ENCODE measurements around the gene CMSS1. TPM values are rescaled to one million over a fixed set of nuclear protein-coding genes. Genes with fewer than 3 reads are reported as not detected.

CMSS1 gene
- total RNA-seq, 1 experiment from 2014 or later: 64.1 TPM

GRCh38 chr3:100230710-100231109, 413.0 kb downstream of the CMSS1 start:
- no peaks in the 10 kb centered on the region for H3K4me1 ChIP-seq (ENCODE audit: control insufficient read depth in 1 of 2, insufficient read depth in 2 of 2, low read length in 2 of 2)
- no peaks in the 10 kb centered on the region for H3K9me2 ChIP-seq (ENCODE audit: insufficient read depth)
- no peaks in the 10 kb centered on the region for H3K79me2 ChIP-seq (ENCODE audit: insufficient read depth, low read length)
- ATAC-seq: no peak
- TF ChIP-seq ZNF274 (IDR thresholded peaks at IDR 0.05; ENCODE audit: low read depth, low read length) (no peak), YY1 (IDR thresholded peaks at IDR 0.05; ENCODE audit: extremely low read depth, insufficient replicate concordance, low read depth, low read length) (no peak), FOSL1 (IDR thresholded peaks at IDR 0.05; ENCODE audit: low read depth) (no peak), RAD21 (IDR thresholded peaks at IDR 0.05; ENCODE audit: low read depth) (no peak)
- no peak overlapping the region for H2AFZ ChIP-seq (ENCODE audit: low read depth, low read length, poor library complexity, severe bottlenecking)
- H3K36me3 ChIP-seq (ENCODE audit: control insufficient read depth in 1 of 2, insufficient read depth in 2 of 2, low read length in 2 of 2): no peaks in the 10 kb centered on the region
- BruUV-seq (replicated peaks): no TSS peak
- no peak overlapping the region for H3K4me2 ChIP-seq (ENCODE audit: low read length)
- intact Hi-C loops (cut with micrococcal nuclease): no loop called here
- no peak overlapping the region for H3K27ac ChIP-seq (ENCODE audit: low read depth, low read length)
- no peaks in the 10 kb centered on the region for H3K9me3 ChIP-seq (ENCODE audit: control insufficient read depth in 1 of 2, insufficient read depth in 1 of 2, low read depth in 1 of 2, low read length in 2 of 2)
- no peaks in the 10 kb centered on the region for H4K20me1 ChIP-seq (ENCODE audit: insufficient read depth)
- no peaks in the 10 kb centered on the region for H3K27me3 ChIP-seq (ENCODE audit: insufficient read depth, low read length)
- no peak overlapping the region for H3K9ac ChIP-seq (ENCODE audit: low read length)
- RAD21 ChIA-PET (ENCODE audit: low non-redundant PET in 1 of 2, low total read pairs in 2 of 2, uncharacterized antibody in 2 of 2, unreplicated experiment in 2 of 2): no interaction called here
- CTCF ChIA-PET: no interaction called here
- H3K4me3 ChIP-seq (replicated peaks in 1 of 2; ENCODE audit: low read depth in 1 of 2, low read length in 2 of 2): no peak overlapping the region
- POLR2A ChIA-PET: no interaction called here
- DNase-seq (ENCODE audit: low read depth, low spot score): no peak

Small RNAs within 50 kb of the gene (microRNA-seq; reads per million reads assigned to microRNA genes)
- gene MIR3921 (ENCODE audit: borderline number of aligned reads): not detected

Other genes starting within 250 kb of the CMSS1 start
- 0.07 TPM for gene COL8A1, start 179.3 kb upstream of the CMSS1 start, total RNA-seq (2021; ENCODE audit: unreplicated experiment)